ENCODE data around the gene UNKL. TPM values are rescaled to one million over a fixed set of nuclear protein-coding genes. Genes with fewer than 3 reads are reported as not detected.

Gene UNKL
- total RNA-seq, 2 donors from 2014 or later, result 9.9 to 11.3 TPM

GRCh38 chr16:1347286-1347855 lies 67.1 kb downstream of the UNKL start:
- DNase-seq (ENCODE audit: low spot score), result no peak
- intact Hi-C loops (cut with DNase I), result no loop called here

- intact Hi-C loops (cut with DNase I), result no loop called here
These were observed 67.8 kb downstream of the UNKL start for GRCh38 chr16:1346422-1347285.

GRCh38 chr16:1345651-1346421 lies 68.7 kb downstream of the UNKL start:
- intact Hi-C loops (cut with DNase I), result no loop called here
- DNase-seq (ENCODE audit: low spot score), result no peak

More at GRCh38 chr16:1346422-1347285, 67.8 kb downstream of the UNKL start:
- DNase-seq (ENCODE audit: low spot score), result no peak

GRCh38 chr16:1345087-1345486 lies 69.4 kb downstream of the UNKL start:
- DNase-seq (ENCODE audit: low spot score), result no peak
- intact Hi-C loops (cut with DNase I), result no loop called here

GRCh38 chr16:1344499-1344898 lies 70.0 kb downstream of the UNKL start:
- no peak for DNase-seq (ENCODE audit: low spot score)
- intact Hi-C loops (cut with DNase I), result no loop called here

- DNase-seq (ENCODE audit: low spot score), result no peak
- intact Hi-C loops (cut with DNase I), result no loop called here
These were observed 70.9 kb downstream of the UNKL start for GRCh38 chr16:1343428-1344242.

GRCh38 chr16:1342526-1343427 lies 71.7 kb downstream of the UNKL start:
- intact Hi-C loops (cut with DNase I), result no loop called here
- peak; percentile 97 for DNase-seq (ENCODE audit: low spot score)

GRCh38 chr16:1341495-1342420 lies 72.7 kb downstream of the UNKL start:
- intact Hi-C loops (cut with DNase I), result no loop called here
- no peak for DNase-seq (ENCODE audit: low spot score)

GRCh38 chr16:1340730-1341494 lies 73.6 kb downstream of the UNKL start:
- intact Hi-C loops (cut with DNase I), result no loop called here
- DNase-seq (ENCODE audit: low spot score), result no peak

- no peak for DNase-seq (ENCODE audit: low spot score)
- intact Hi-C loops (cut with DNase I), result no loop called here
These were observed 75.4 kb downstream of the UNKL start for GRCh38 chr16:1338855-1339675.

GRCh38 chr16:1338119-1338730 lies 76.3 kb downstream of the UNKL start:
- intact Hi-C loops (cut with DNase I), result no loop called here
- DNase-seq (ENCODE audit: low spot score), result no peak

GRCh38 chr16:1337486-1337885 lies 77.0 kb downstream of the UNKL start:
- no peak for DNase-seq (ENCODE audit: low spot score)
- intact Hi-C loops (cut with DNase I), result no loop called here

GRCh38 chr16:1336619-1337018 lies 77.9 kb downstream of the UNKL start:
- intact Hi-C loops (cut with DNase I), result no loop called here

GRCh38 chr16:1335996-1336395 lies 78.5 kb downstream of the UNKL start:
- intact Hi-C loops (cut with DNase I), result no loop called here
- no peak for DNase-seq (ENCODE audit: low spot score)

More at GRCh38 chr16:1336619-1337018, 77.9 kb downstream of the UNKL start:
- DNase-seq (ENCODE audit: low spot score), result no peak

GRCh38 chr16:1335211-1335971 lies 79.1 kb downstream of the UNKL start:
- intact Hi-C loops (cut with DNase I), result no loop called here

More at GRCh38 chr16:1335211-1335971, 79.1 kb downstream of the UNKL start:
- DNase-seq (ENCODE audit: low spot score), result no peak
